ENCODE data around the gene SEMA5A.
"Not testable (repeated sequence)": the region's sequence is repeated elsewhere in the genome, so short reads cannot be mapped to it uniquely, and the experiment has no call there.

SEMA5A gene

GRCh38 chr5:9438596-9439354 is 107.1 kb downstream of the SEMA5A start:
- DNase-seq: no peak

- DNase-seq: no peak
Measured at GRCh38 chr5:9437741-9438240, 108.1 kb downstream of the SEMA5A start.

GRCh38 chr5:9431496-9432258 is 114.2 kb downstream of the SEMA5A start:
- no peak for DNase-seq

GRCh38 chr5:9431151-9431495 is 114.8 kb downstream of the SEMA5A start:
- DNase-seq: no peak

- DNase-seq: no peak
Measured at GRCh38 chr5:9430306-9430705, 115.6 kb downstream of the SEMA5A start.

GRCh38 chr5:9429691-9430215 is 116.1 kb downstream of the SEMA5A start:
- DNase-seq: no peak

- DNase-seq: no peak
Measured at GRCh38 chr5:9428272-9428671, 117.6 kb downstream of the SEMA5A start.

GRCh38 chr5:9425710-9426109 is 120.2 kb downstream of the SEMA5A start:
- no peak for DNase-seq

GRCh38 chr5:9423571-9423970 is 122.3 kb downstream of the SEMA5A start:
- no peak for DNase-seq

GRCh38 chr5:9421884-9422283 is 124.0 kb downstream of the SEMA5A start:
- no peak for DNase-seq

- DNase-seq: no peak
Measured at GRCh38 chr5:9419794-9420193, 126.1 kb downstream of the SEMA5A start.

- no peak for DNase-seq
Measured at GRCh38 chr5:9415566-9415965, 130.3 kb downstream of the SEMA5A start.

- DNase-seq: no peak
Measured at GRCh38 chr5:9415091-9415490, 130.8 kb downstream of the SEMA5A start.

- DNase-seq: no peak
Measured at GRCh38 chr5:9411142-9411541, 134.7 kb downstream of the SEMA5A start.

- no peak for DNase-seq
Measured at GRCh38 chr5:9409413-9409960, 136.4 kb downstream of the SEMA5A start.

- no peak for DNase-seq
Measured at GRCh38 chr5:9408964-9409363, 136.9 kb downstream of the SEMA5A start.

GRCh38 chr5:9405196-9405754 is 140.6 kb downstream of the SEMA5A start:
- no peak for DNase-seq

GRCh38 chr5:9401786-9402472 is 143.9 kb downstream of the SEMA5A start:
- no peak for DNase-seq

GRCh38 chr5:9399783-9400182 is 146.1 kb downstream of the SEMA5A start:
- not testable (repeated sequence) for DNase-seq

- no peak for DNase-seq
Measured at GRCh38 chr5:9399094-9399493, 146.8 kb downstream of the SEMA5A start.

GRCh38 chr5:9398227-9398626 is 147.6 kb downstream of the SEMA5A start:
- no peak for DNase-seq

GRCh38 chr5:9396285-9396770 is 149.5 kb downstream of the SEMA5A start:
- no peak for DNase-seq

GRCh38 chr5:9395706-9396105 is 150.2 kb downstream of the SEMA5A start:
- no peak for DNase-seq

Measured in activated gamma-delta T cell treated with Interleukin-2 at 50 U/mL for 16 hours (primary cell).